K562 (cell line): Measurements from ENCODE around the gene PHETA2. TPM values are rescaled to one million over a fixed set of nuclear protein-coding genes. Genes with fewer than 3 reads are reported as not detected.

Experiments used
- ATAC-seq: fragments of 200-7000 bp; cut with Tn5 transposase; 3 replicates; pipeline ENCODE4 v1.9.1; 2020; ENCODE audit warnings: moderate library complexity
- BruUV-seq: library from RNA; stranded (reverse); fragments of 400-500 nt; replicated peaks from 2 replicates; lab custom pipeline; 2021; lab: Mats Ljungman, UMichigan
- CTCF ChIA-PET: fragments of 300-600 bp; formaldehyde crosslinking; extraction: SDS; loops from one replicate; lab custom pipeline; 2021; ENCODE audit warnings: low intra/inter-chr PET ratio; lab: Yijun Ruan, JAX
- POLR2A ChIA-PET: fragments of 300-600, 350-650 bp; sonication (Branson Sonifier 250); formaldehyde crosslinking; extraction: SDS; loops from one replicate; lab custom pipeline; 2021; ENCODE audit warnings: antibody characterized with exemption, inconsistent platforms; lab: Yijun Ruan, JAX
- DNase-seq, 4 experiments: peaks; one replicate each; pipeline versions ENCODE4 v3.0.0 to v3.0.0-alpha.2; 2011 to 2018; ENCODE audit warnings: low spot score in 3 of 4, mixed read lengths in 3 of 4; ENCODE audit errors: extremely low read depth in 1 of 4
- FAIRE-seq: peaks from 2 replicates; lab custom pipeline; 2011; peaks lifted over from hg19 to GRCh38; lab: Jason Lieb, UNC
- H2AFZ ChIP-seq: 2 replicates; pipeline ENCODE4 v1.6.0; 2011; ENCODE audit warnings: low read depth, low read length, control low read depth, inconsistent platforms
- H3K27ac ChIP-seq: fragments of 200-600 bp; 3 replicates; pipeline ENCODE4 v1.8.0; 2011; ENCODE audit warnings: low read depth, mild to moderate bottlenecking, control low read depth, inconsistent platforms, low read length, moderate library complexity, mixed read lengths; ENCODE audit errors: extremely low read depth
- H3K27me3 ChIP-seq, 2 experiments: fragments of 300-600 bp in 1 of 2; 2 replicates in 1 of 2; 3 replicates in 1 of 2; pipeline versions ENCODE4 v1.6.0 to v1.8.0; 2011; ENCODE audit warnings: inconsistent platforms in 2 of 2, low read length in 2 of 2, mild to moderate bottlenecking in 1 of 2, mixed read lengths in 1 of 2, moderate library complexity in 1 of 2; ENCODE audit not compliant: control insufficient read depth in 2 of 2, insufficient read depth in 2 of 2
- H3K36me3 ChIP-seq: fragments of 300-600 bp; 3 replicates; pipeline ENCODE4 v1.8.0; 2011; ENCODE audit warnings: mild to moderate bottlenecking, low read length, inconsistent platforms; ENCODE audit not compliant: control insufficient read depth, insufficient read depth
- H3K4me1 ChIP-seq, 2 experiments: fragments of 200-600 bp in 1 of 2; replicated peaks in 1 of 2; 2 replicates in 1 of 2; 3 replicates in 1 of 2; pipeline versions ENCODE4 v1.5.1 to v1.8.0; 2011; ENCODE audit warnings: inconsistent platforms in 2 of 2, low read length in 2 of 2, mild to moderate bottlenecking in 1 of 2, mixed read lengths in 1 of 2, moderate library complexity in 1 of 2; ENCODE audit not compliant: control insufficient read depth in 2 of 2, insufficient read depth in 2 of 2
- H3K4me2 ChIP-seq: 2 replicates; pipeline ENCODE4 v1.6.1; 2011; ENCODE audit warnings: low read length, control low read depth, inconsistent platforms, mixed read lengths; ENCODE audit not compliant: insufficient read depth
- H3K4me3 ChIP-seq: fragments of 200-600 bp; sonication (generic), shearing (Covaris generic); 2 replicates; pipeline ENCODE4 v1.5.1; 2016; ENCODE audit warnings: control low read depth, inconsistent platforms
- H3K79me2 ChIP-seq: fragments of 200-600 bp; 3 replicates; pipeline ENCODE4 v1.8.0; 2011; ENCODE audit warnings: low read length, inconsistent platforms; ENCODE audit not compliant: control insufficient read depth, insufficient read depth
- H3K9ac ChIP-seq, 2 experiments: 2 replicates each; pipeline versions ENCODE4 v1.6.0 to v1.6.1; 2011; ENCODE audit warnings: low read depth in 2 of 2, low read length in 2 of 2, control low read depth in 1 of 2, inconsistent platforms in 1 of 2, mild to moderate bottlenecking in 1 of 2, mixed read lengths in 1 of 2; ENCODE audit not compliant: insufficient read depth in 1 of 2
- H3K9me1 ChIP-seq: one replicate; pipeline ENCODE4 v1.6.0; 2011; ENCODE audit warnings: inconsistent platforms, mild to moderate bottlenecking, low read length, moderate library complexity; ENCODE audit not compliant: control insufficient read depth, insufficient read depth
- H3K9me3 ChIP-seq: replicated peaks from 2 replicates; pipeline ENCODE4 v1.5.1; 2011; ENCODE audit warnings: low read depth, low read length, inconsistent platforms; ENCODE audit not compliant: control insufficient read depth, insufficient read depth
- H4K20me1 ChIP-seq: replicated peaks from 2 replicates; pipeline ENCODE4 v1.6.1; 2011; ENCODE audit warnings: low read length, inconsistent platforms, mixed read lengths; ENCODE audit not compliant: control insufficient read depth, insufficient read depth
- ATF6 ChIP-seq: sonication (generic); formaldehyde crosslinking; IDR thresholded peaks from 2 replicates; pipeline ENCODE4 v1.4.0; 2020; ENCODE audit warnings: mild to moderate bottlenecking, missing genetic modification reagents
- E2F1 ChIP-seq: sonication (generic); formaldehyde crosslinking; IDR thresholded peaks from 2 replicates; pipeline ENCODE4 v1.8.1; 2023; ENCODE audit warnings: mild to moderate bottlenecking, missing genetic modification reagents, moderate library complexity
- FOXA1 ChIP-seq: fragments of 450-650 bp; IDR thresholded peaks from 2 replicates; pipeline ENCODE4 v1.6.1; 2016; ENCODE audit warnings: mild to moderate bottlenecking, borderline replicate concordance
- GATA2 ChIP-seq: sonication (generic); formaldehyde crosslinking; IDR thresholded peaks from 2 replicates; pipeline ENCODE4 v1.4.0; 2020; ENCODE audit warnings: mild to moderate bottlenecking, missing genetic modification reagents
- NBN ChIP-seq: fragments of 450-650 bp; IDR thresholded peaks from 2 replicates; pipeline ENCODE4 v1.6.1; 2016; ENCODE audit warnings: low read depth, mild to moderate bottlenecking
- NFATC3 ChIP-seq: fragments of 450-650 bp; IDR thresholded peaks from 2 replicates; pipeline ENCODE4 v1.6.1; 2017; ENCODE audit warnings: mild to moderate bottlenecking
- PHF8 ChIP-seq: fragments of 200-600 bp; sonication (generic); IDR thresholded peaks from 2 replicates; pipeline ENCODE4 v1.6.1; 2012; ENCODE audit warnings: mixed run types, mild to moderate bottlenecking, inconsistent platforms, low read length, moderate library complexity, borderline replicate concordance
- POLR2H ChIP-seq: IDR thresholded peaks from 2 replicates; pipeline ENCODE4 v1.6.1; 2016; ENCODE audit warnings: missing genetic modification characterization, low read depth, mild to moderate bottlenecking, control low read depth, missing compliant biosample characterization, moderate library complexity
- RBFOX2 ChIP-seq: fragments of 200-400 bp; formaldehyde crosslinking; IDR thresholded peaks from 2 replicates; pipeline ENCODE4 v1.6.1; 2017; ENCODE audit warnings: low read depth, mild to moderate bottlenecking, low read length, moderate library complexity
- RFX1 ChIP-seq: fragments of 450-650 bp; IDR thresholded peaks from 2 replicates; pipeline ENCODE4 v1.6.1; 2016; ENCODE audit warnings: mild to moderate bottlenecking, moderate library complexity
- RUNX1 ChIP-seq: sonication (generic); IDR thresholded peaks from 2 replicates; pipeline ENCODE4 v1.6.1; 2016; ENCODE audit warnings: antibody characterized with exemption, low read depth
- WGBS: fragments of 100-300 bp; shearing (Covaris generic); methylation state at CpG from one replicate; pipeline ENCODE4 v1.1.6; 2016; ENCODE audit warnings: low coverage, mixed read lengths; ENCODE audit not compliant: insufficient coverage; ENCODE audit errors: missing lambda C conversion rate; 5-methylcytosine and 5-hydroxymethylcytosine counted together
- in situ Hi-C: fragments of 300-500 bp; cut with MboI; formaldehyde crosslinking; loops from 4 replicates; pipeline ENCODE4 v1.15.0; 2018; ENCODE audit warnings: inconsistent platforms, mixed read lengths
- intact Hi-C: fragments of 100-400 bp; cut with micrococcal nuclease; formaldehyde crosslinking; loops from 2 replicates; pipeline ENCODE4 v1.14.2; 2022
- polyA plus RNA-seq, 8 experiments: library from polyadenylated mRNA; depleted of rRNA in 4 of 8; stranded (reverse) in 5 of 8; unstranded in 3 of 8; fragments of >200 nt; fragmentation: Nextera tagmentation in 2 of 8; fragmentation: Illumina TruSeq in 1 of 8; extraction: Ambion mirVana in 2 of 8; extraction: Trizol in 1 of 8; gene quantifications; 2 replicates each; pipeline versions ENCODE4 v1.2.1 to v1.2.3, GENCODE V29; 2011 to 2014; ENCODE audit warnings: inconsistent platforms in 1 of 8, missing spikeins in 1 of 8
- total RNA-seq, 7 experiments: library from RNA; depleted of rRNA in 6 of 7; stranded (reverse); fragments of >200 nt in 6 of 7; fragmentation: Illumina TruSeq in 2 of 7; extraction: Trizol in 2 of 7; gene quantifications; 2 replicates each; pipeline versions ENCODE4 v1.2.1 to v1.2.3, GENCODE V29; 2011 to 2021; ENCODE audit warnings: low replicate concordance in 1 of 7
- TF ChIP-seq, protein P1 (sequence below): sonication (generic); formaldehyde crosslinking; IDR thresholded peaks from 2 replicates; pipeline ENCODE4 v1.8.1; 2023; ENCODE audit warnings: missing genetic modification reagents, mild to moderate bottlenecking, borderline replicate concordance

Gene PHETA2
- total and polyA plus RNA-seq, 9 of the 15 experiments (the other 6 are each of a cell fraction or from before 2014, with no cell fraction given) = 0.07 to 0.22 (median 0.08) TPM; not detected in 5

DNA sequence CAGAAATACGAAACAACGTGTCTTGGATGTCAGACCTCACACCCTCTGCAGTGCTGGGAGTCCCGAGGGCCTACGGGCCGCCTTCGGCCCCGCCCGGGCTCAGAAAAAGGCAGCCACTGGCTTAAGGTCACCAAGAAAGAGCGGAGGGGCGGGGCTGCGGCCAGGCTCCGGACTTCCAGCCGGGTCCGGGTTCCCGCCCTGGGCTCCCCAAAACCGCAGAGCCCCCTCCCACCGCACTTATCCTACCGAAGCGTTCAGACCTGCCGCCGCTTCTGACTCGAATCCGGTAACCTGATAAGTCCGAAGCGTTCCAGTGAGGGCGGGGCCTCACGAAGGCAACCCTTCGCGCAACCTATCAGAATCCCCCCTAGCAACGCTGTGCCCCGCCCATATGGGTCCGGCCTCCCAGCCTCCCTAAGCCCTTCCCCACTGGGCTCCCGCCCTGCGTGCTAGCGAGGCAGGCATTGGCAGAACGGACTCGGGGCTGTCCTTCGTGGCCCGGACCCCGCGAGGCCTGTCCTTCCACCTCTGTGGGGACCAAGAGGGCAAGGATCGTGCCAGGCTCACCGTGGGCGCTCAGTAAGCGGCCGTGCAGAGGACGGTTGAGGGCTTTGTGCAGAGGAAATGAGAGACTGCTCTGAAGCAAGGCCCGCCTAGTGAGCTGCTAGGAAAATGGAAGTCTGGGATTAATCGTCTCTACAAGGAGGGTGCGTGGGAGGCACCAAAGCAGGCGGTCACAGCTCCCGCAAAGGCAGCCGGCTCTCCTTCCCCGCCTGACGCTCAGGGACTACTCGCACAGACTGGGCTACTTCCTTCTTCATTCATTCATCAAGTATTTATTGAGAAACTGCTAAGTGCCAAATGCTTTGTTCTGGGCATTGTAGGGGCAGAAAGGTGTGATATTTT, 3.3 kb upstream of the PHETA2 start, which contains the start of gene NAGA:
TSS of gene NAGA (minus strand) at position 296 of the 906 bp plus-strand sequence. CDS start 515 bp downstream, outside the sequence.
- peak within 1 kb of the TSS; percentile 91 for H2AFZ ChIP-seq
- H3K79me2 ChIP-seq = peaks cover 21% of the 10 kb centered on the region
- H3K9me1 ChIP-seq = peaks cover 2% of the 10 kb centered on the region
- H3K27ac ChIP-seq = peak within 1 kb of the TSS; percentile 84
- H3K4me2 ChIP-seq = peak within 1 kb of the TSS; percentile 97
- peak within 1 kb of the TSS; percentile 54 for H3K4me3 ChIP-seq
- in situ Hi-C loops (no loop called here), intact Hi-C loops (loop anchor here (10.0 kb wide), 1 partner anchor 106 kb away; the partner anchor contains the start of gene SEPTIN3)
- H3K9ac ChIP-seq = peak within 1 kb of the TSS; percentile 81 to 94
- H4K20me1 ChIP-seq = no peaks in the 10 kb centered on the region
- ChIA-PET CTCF (no interaction called here), POLR2A (interaction anchor here (0.7 to 1.6 kb wide), 4 partner anchors 8 to 20 kb away, joined by 3 to 7 read pairs (median 5); partner anchors contain the start of genes NDUFA6 and SMDT1)
- H3K36me3 ChIP-seq = peaks cover 23% of the 10 kb centered on the region; the same call in 1 of the 3 replicates
- H3K9me3 ChIP-seq = no peaks in the 10 kb centered on the region
- BruUV-seq = TSS peak; percentile 92
- ATAC-seq = peak; percentile 97
- peak; percentile 88 to 98 (median 91) for DNase-seq
- peak; percentile 97 for FAIRE-seq
- 1% methylated on average over 43 of the region's 56 CpGs for WGBS
- H3K27me3 ChIP-seq = no peaks in the 10 kb centered on the region
- peaks cover 19 to 42% of the 10 kb centered on the region in 2 experiments; a peak in 4 of 5 replicates for H3K4me1 ChIP-seq
- TF ChIP-seq, protein P1, sequence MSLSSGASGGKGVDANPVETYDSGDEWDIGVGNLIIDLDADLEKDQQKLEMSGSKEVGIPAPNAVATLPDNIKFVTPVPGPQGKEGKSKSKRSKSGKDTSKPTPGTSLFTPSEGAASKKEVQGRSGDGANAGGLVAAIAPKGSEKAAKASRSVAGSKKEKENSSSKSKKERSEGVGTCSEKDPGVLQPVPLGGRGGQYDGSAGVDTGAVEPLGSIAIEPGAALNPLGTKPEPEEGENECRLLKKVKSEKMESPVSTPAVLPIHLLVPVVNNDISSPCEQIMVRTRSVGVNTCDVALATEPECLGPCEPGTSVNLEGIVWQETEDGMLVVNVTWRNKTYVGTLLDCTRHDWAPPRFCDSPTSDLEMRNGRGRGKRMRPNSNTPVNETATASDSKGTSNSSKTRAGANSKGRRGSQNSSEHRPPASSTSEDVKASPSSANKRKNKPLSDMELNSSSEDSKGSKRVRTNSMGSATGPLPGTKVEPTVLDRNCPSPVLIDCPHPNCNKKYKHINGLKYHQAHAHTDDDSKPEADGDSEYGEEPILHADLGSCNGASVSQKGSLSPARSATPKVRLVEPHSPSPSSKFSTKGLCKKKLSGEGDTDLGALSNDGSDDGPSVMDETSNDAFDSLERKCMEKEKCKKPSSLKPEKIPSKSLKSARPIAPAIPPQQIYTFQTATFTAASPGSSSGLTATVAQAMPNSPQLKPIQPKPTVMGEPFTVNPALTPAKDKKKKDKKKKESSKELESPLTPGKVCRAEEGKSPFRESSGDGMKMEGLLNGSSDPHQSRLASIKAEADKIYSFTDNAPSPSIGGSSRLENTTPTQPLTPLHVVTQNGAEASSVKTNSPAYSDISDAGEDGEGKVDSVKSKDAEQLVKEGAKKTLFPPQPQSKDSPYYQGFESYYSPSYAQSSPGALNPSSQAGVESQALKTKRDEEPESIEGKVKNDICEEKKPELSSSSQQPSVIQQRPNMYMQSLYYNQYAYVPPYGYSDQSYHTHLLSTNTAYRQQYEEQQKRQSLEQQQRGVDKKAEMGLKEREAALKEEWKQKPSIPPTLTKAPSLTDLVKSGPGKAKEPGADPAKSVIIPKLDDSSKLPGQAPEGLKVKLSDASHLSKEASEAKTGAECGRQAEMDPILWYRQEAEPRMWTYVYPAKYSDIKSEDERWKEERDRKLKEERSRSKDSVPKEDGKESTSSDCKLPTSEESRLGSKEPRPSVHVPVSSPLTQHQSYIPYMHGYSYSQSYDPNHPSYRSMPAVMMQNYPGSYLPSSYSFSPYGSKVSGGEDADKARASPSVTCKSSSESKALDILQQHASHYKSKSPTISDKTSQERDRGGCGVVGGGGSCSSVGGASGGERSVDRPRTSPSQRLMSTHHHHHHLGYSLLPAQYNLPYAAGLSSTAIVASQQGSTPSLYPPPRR (CRISPR knock-in tag) = 0 out of 2 replicates have a peak, but pooled peaks have one; percentile 66
- TF ChIP-seq RUNX1 (0 out of 2 replicates have a peak, but pooled peaks have one; percentile 27), E2F1 (CRISPR knock-in tag) (peak; percentile 71; the same call in 1 of the 2 replicates), GATA2 (CRISPR knock-in tag) (no peak), NBN (0 out of 2 replicates have a peak, but pooled peaks have one; percentile 40), PHF8 (peak; percentile 88; the same call in 1 of the 2 replicates), FOXA1 (no peak), POLR2H (tag) (peak; percentile 70), ATF6 (CRISPR knock-in tag) (0 out of 2 replicates have a peak, but pooled peaks have one; percentile 15), RBFOX2 (peak; percentile 91), NFATC3 (no peak), RFX1 (peak; percentile 82)
